Left ventricle myocardium inferior (tissue), 1 donor: ENCODE data around the gene SYT13. TPM values are rescaled to one million over a fixed set of nuclear protein-coding genes. Genes with fewer than 3 reads are reported as not detected.

Source experiments
- DNase-seq: peaks from one replicate; pipeline ENCODE4 v3.0.0-alpha.2; 2020
- H3K27ac ChIP-seq: fragments of 200-600 bp; replicated peaks from 2 replicates; pipeline ENCODE4 v1.8.0; 2021
- H3K27me3 ChIP-seq: fragments of 200-600 bp; 2 replicates; pipeline ENCODE4 v1.8.0; 2021; ENCODE audit warnings: low read depth
- H3K36me3 ChIP-seq: fragments of 200-600 bp; 2 replicates; pipeline ENCODE4 v1.8.0; 2021
- H3K4me1 ChIP-seq: fragments of 200-600 bp; 2 replicates; pipeline ENCODE4 v1.8.0; 2021
- H3K4me3 ChIP-seq: fragments of 200-600 bp; 2 replicates; pipeline ENCODE4 v1.8.0; 2021; ENCODE audit warnings: mild to moderate bottlenecking, moderate library complexity
- H3K9me3 ChIP-seq: fragments of 200-600 bp; replicated peaks from 2 replicates; pipeline ENCODE4 v1.8.0; 2021
- intact Hi-C: fragments of 100-400 bp; cut with micrococcal nuclease; formaldehyde crosslinking; loops from one replicate; pipeline ENCODE4 v1.11.0; 2022
- total RNA-seq: library from RNA; stranded (reverse); fragmentation: NEBNext Ultra II Directional; extraction: Animal tissue kit (Norgen Biotek cat#: 25700); gene quantifications from one replicate; pipeline ENCODE4 v1.2.1, GENCODE V29; 2021
- TF ChIP-seq, protein P1 (sequence below): fragments of 200-600 bp; IDR thresholded peaks from 2 replicates; pipeline ENCODE4 v1.8.0; 2021; ENCODE audit warnings: antibody characterized with exemption, mild to moderate bottlenecking, borderline replicate concordance
- donor health status: DM: no; HTN: yes; CAD: no; lungs with severe emphysema.

SYT13 gene
- total RNA-seq, 1 donor from 2014 or later: 5.9 TPM

GRCh38 chr11:45319077-45319476 is 32.9 kb upstream of the SYT13 start:
- DNase-seq: no peak
- H3K36me3 ChIP-seq: no peaks in the 10 kb centered on the region

GRCh38 chr11:45318516-45318915 is 32.4 kb upstream of the SYT13 start:
- TF ChIP-seq, protein P1, sequence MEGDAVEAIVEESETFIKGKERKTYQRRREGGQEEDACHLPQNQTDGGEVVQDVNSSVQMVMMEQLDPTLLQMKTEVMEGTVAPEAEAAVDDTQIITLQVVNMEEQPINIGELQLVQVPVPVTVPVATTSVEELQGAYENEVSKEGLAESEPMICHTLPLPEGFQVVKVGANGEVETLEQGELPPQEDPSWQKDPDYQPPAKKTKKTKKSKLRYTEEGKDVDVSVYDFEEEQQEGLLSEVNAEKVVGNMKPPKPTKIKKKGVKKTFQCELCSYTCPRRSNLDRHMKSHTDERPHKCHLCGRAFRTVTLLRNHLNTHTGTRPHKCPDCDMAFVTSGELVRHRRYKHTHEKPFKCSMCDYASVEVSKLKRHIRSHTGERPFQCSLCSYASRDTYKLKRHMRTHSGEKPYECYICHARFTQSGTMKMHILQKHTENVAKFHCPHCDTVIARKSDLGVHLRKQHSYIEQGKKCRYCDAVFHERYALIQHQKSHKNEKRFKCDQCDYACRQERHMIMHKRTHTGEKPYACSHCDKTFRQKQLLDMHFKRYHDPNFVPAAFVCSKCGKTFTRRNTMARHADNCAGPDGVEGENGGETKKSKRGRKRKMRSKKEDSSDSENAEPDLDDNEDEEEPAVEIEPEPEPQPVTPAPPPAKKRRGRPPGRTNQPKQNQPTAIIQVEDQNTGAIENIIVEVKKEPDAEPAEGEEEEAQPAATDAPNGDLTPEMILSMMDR: no peak
- no peaks in the 10 kb centered on the region for H3K36me3 ChIP-seq
- no peak overlapping the region for H3K4me3 ChIP-seq
- peaks cover 9% of the 10 kb centered on the region for H3K4me1 ChIP-seq
- DNase-seq: no peak
- H3K27me3 ChIP-seq: peaks cover 35% of the 10 kb centered on the region
- no peak overlapping the region for H3K27ac ChIP-seq
- H3K9me3 ChIP-seq: no peaks in the 10 kb centered on the region
- intact Hi-C loops: no loop called here

More at GRCh38 chr11:45319077-45319476, 32.9 kb upstream of the SYT13 start:
- peaks cover 14% of the 10 kb centered on the region for H3K4me1 ChIP-seq
- no peaks in the 10 kb centered on the region for H3K9me3 ChIP-seq
- H3K27me3 ChIP-seq: peaks cover 34% of the 10 kb centered on the region
- H3K4me3 ChIP-seq: no peak overlapping the region
- H3K27ac ChIP-seq: no peak overlapping the region
- TF ChIP-seq, protein P1: no peak
- intact Hi-C loops: no loop called here

GRCh38 chr11:45316258-45316657 is 30.1 kb upstream of the SYT13 start:
- no peaks in the 10 kb centered on the region for H3K36me3 ChIP-seq
- H3K9me3 ChIP-seq: no peaks in the 10 kb centered on the region
- peaks cover 37% of the 10 kb centered on the region for H3K27me3 ChIP-seq
- H3K4me1 ChIP-seq: no peaks in the 10 kb centered on the region
- no peak overlapping the region for H3K27ac ChIP-seq
- intact Hi-C loops: no loop called here
- TF ChIP-seq, protein P1: no peak
- DNase-seq: no peak
- no peak overlapping the region for H3K4me3 ChIP-seq

GRCh38 chr11:45314900-45315299 is 28.8 kb upstream of the SYT13 start:
- intact Hi-C loops: no loop called here
- no peaks in the 10 kb centered on the region for H3K9me3 ChIP-seq
- DNase-seq: no peak

GRCh38 chr11:45313171-45313865 is 27.2 kb upstream of the SYT13 start:
- H3K36me3 ChIP-seq: no peaks in the 10 kb centered on the region
- no peak overlapping the region for H3K27ac ChIP-seq
- TF ChIP-seq, protein P1: no peak
- intact Hi-C loops: no loop called here
- no peak overlapping the region for H3K4me3 ChIP-seq
- no peak for DNase-seq
- peaks cover 29% of the 10 kb centered on the region for H3K27me3 ChIP-seq
- H3K9me3 ChIP-seq: no peaks in the 10 kb centered on the region
- H3K4me1 ChIP-seq: no peaks in the 10 kb centered on the region

More at GRCh38 chr11:45314900-45315299, 28.8 kb upstream of the SYT13 start:
- H3K4me1 ChIP-seq: no peaks in the 10 kb centered on the region
- no peaks in the 10 kb centered on the region for H3K36me3 ChIP-seq
- peaks cover 29% of the 10 kb centered on the region for H3K27me3 ChIP-seq
- no peak overlapping the region for H3K4me3 ChIP-seq
- TF ChIP-seq, protein P1: no peak
- H3K27ac ChIP-seq: no peak overlapping the region
